ENCODE data around the gene IGFBP3. TPM values are rescaled to one million over a fixed set of nuclear protein-coding genes. Genes with fewer than 3 reads are reported as not detected.

IGFBP3 gene
- total RNA-seq, 1 experiment from 2014 or later = 4.1 TPM

- ChIA-PET RAD21 (ENCODE audit: low non-redundant PET in 1 of 2, low total read pairs in 2 of 2, uncharacterized antibody in 2 of 2, unreplicated experiment in 2 of 2) (no interaction called here), POLR2A (no interaction called here), CTCF (no interaction called here)
- ATAC-seq (no peak), DNase-seq (ENCODE audit: low read depth, low spot score) (no peak)
- Histone ChIP-seq H3K27ac (ENCODE audit: low read depth, low read length) (no peak overlapping the region), H2AFZ (ENCODE audit: low read depth, low read length, poor library complexity, severe bottlenecking) (no peak overlapping the region), H3K36me3 (ENCODE audit: control insufficient read depth in 1 of 2, insufficient read depth in 2 of 2, low read length in 2 of 2) (no peaks in the 10 kb centered on the region), H3K4me1 (ENCODE audit: control insufficient read depth in 1 of 2, insufficient read depth in 2 of 2, low read length in 2 of 2) (peaks cover 12 to 16% of the 10 kb centered on the region in 2 experiments), H3K4me3 (replicated peaks in 1 of 2; ENCODE audit: low read depth in 1 of 2, low read length in 2 of 2) (no peak overlapping the region), H3K27me3 (ENCODE audit: insufficient read depth, low read length) (no peaks in the 10 kb centered on the region), H3K79me2 (ENCODE audit: insufficient read depth, low read length) (no peaks in the 10 kb centered on the region), H4K20me1 (ENCODE audit: insufficient read depth) (no peaks in the 10 kb centered on the region), H3K9me2 (ENCODE audit: insufficient read depth) (no peaks in the 10 kb centered on the region), H3K9ac (ENCODE audit: low read length) (no peak overlapping the region), H3K9me3 (ENCODE audit: control insufficient read depth in 1 of 2, insufficient read depth in 1 of 2, low read depth in 1 of 2, low read length in 2 of 2) (no peaks in the 10 kb centered on the region), H3K4me2 (ENCODE audit: low read length) (no peak overlapping the region)
- intact Hi-C loops (cut with micrococcal nuclease) = no loop called here
- BruUV-seq (replicated peaks) = no TSS peak
- no peak for TF ChIP-seq POLR2A (IDR thresholded peaks at IDR 0.05; ENCODE audit: borderline replicate concordance, extremely low read depth, insufficient read depth, insufficient read length)
Observed at GRCh38 chr7:45881759-45882464, 39.2 kb downstream of the IGFBP3 start.

- Histone ChIP-seq H3K79me2 (ENCODE audit: insufficient read depth, low read length) (no peaks in the 10 kb centered on the region), H3K27me3 (ENCODE audit: insufficient read depth, low read length) (no peaks in the 10 kb centered on the region), H3K4me2 (ENCODE audit: low read length) (no peak overlapping the region), H3K27ac (ENCODE audit: low read depth, low read length) (no peak overlapping the region), H3K9ac (ENCODE audit: low read length) (no peak overlapping the region), H3K9me3 (ENCODE audit: control insufficient read depth in 1 of 2, insufficient read depth in 1 of 2, low read depth in 1 of 2, low read length in 2 of 2) (no peaks in the 10 kb centered on the region), H4K20me1 (ENCODE audit: insufficient read depth) (no peaks in the 10 kb centered on the region), H3K9me2 (ENCODE audit: insufficient read depth) (no peaks in the 10 kb centered on the region), H3K4me1 (ENCODE audit: control insufficient read depth in 1 of 2, insufficient read depth in 2 of 2, low read length in 2 of 2) (peaks cover 12 to 16% of the 10 kb centered on the region in 2 experiments), H2AFZ (ENCODE audit: low read depth, low read length, poor library complexity, severe bottlenecking) (no peak overlapping the region), H3K4me3 (replicated peaks in 1 of 2; ENCODE audit: low read depth in 1 of 2, low read length in 2 of 2) (no peak overlapping the region), H3K36me3 (ENCODE audit: control insufficient read depth in 1 of 2, insufficient read depth in 2 of 2, low read length in 2 of 2) (no peaks in the 10 kb centered on the region)
- CTCF ChIA-PET = no interaction called here
- ATAC-seq = no peak
- POLR2A ChIA-PET = no interaction called here
- DNase-seq (ENCODE audit: low read depth, low spot score) = no peak
- no TSS peak for BruUV-seq (replicated peaks)
- RAD21 ChIA-PET (ENCODE audit: low non-redundant PET in 1 of 2, low total read pairs in 2 of 2, uncharacterized antibody in 2 of 2, unreplicated experiment in 2 of 2) = no interaction called here
- intact Hi-C loops (cut with micrococcal nuclease) = no loop called here
- no peak for TF ChIP-seq CBX3 (IDR thresholded peaks at IDR 0.05; ENCODE audit: low read depth)
- TF ChIP-seq TCF7L2 (IDR thresholded peaks at IDR 0.05; ENCODE audit: borderline replicate concordance, extremely low read depth, insufficient read depth, insufficient read length) = no peak
- TF ChIP-seq CTCF (IDR thresholded peaks at IDR 0.05 in 2 of 3, conservative IDR thresholded peaks at IDR 0.05 in 1 of 3; ENCODE audit: borderline replicate concordance in 1 of 3, insufficient read depth in 1 of 3, low read depth in 2 of 3, low read length in 2 of 3) = no peak
- TF ChIP-seq ZNF274 (IDR thresholded peaks at IDR 0.05; ENCODE audit: low read depth, low read length) = no peak
- no peak for TF ChIP-seq SIN3A (IDR thresholded peaks at IDR 0.05; ENCODE audit: low read depth)
- TF ChIP-seq EZH2 (IDR thresholded peaks at IDR 0.05) = no peak
- no peak for TF ChIP-seq RAD21 (IDR thresholded peaks at IDR 0.05; ENCODE audit: low read depth)
- TF ChIP-seq ZBTB33 (IDR thresholded peaks at IDR 0.05; ENCODE audit: extremely low read depth, insufficient replicate concordance, low read length) = no peak
- TF ChIP-seq JUND (IDR thresholded peaks at IDR 0.05) = no peak
- TF ChIP-seq YY1 (IDR thresholded peaks at IDR 0.05; ENCODE audit: extremely low read depth, insufficient replicate concordance, low read depth, low read length) = no peak
- no peak for TF ChIP-seq FOSL1 (IDR thresholded peaks at IDR 0.05; ENCODE audit: low read depth)
- no peak for TF ChIP-seq ELF1 (IDR thresholded peaks at IDR 0.05; ENCODE audit: borderline replicate concordance, low read depth)
- no peak for TF ChIP-seq ZFX (IDR thresholded peaks at IDR 0.05)
- TF ChIP-seq SRF (IDR thresholded peaks at IDR 0.05; ENCODE audit: low read depth) = no peak
- TF ChIP-seq EGR1 (IDR thresholded peaks at IDR 0.05; ENCODE audit: low read depth) = no peak
- TF ChIP-seq SP1 (IDR thresholded peaks at IDR 0.05; ENCODE audit: low read depth) = no peak
- no peak for TF ChIP-seq MAX (IDR thresholded peaks at IDR 0.05)
Observed at GRCh38 chr7:45881280-45881758, 39.8 kb downstream of the IGFBP3 start.

Measured in HCT116 (cell line).